A549 (cell line): ENCODE data around the gene UIMC1.

ENCODE experiments used
- CTCF ChIP-seq: fragments of >200 bp; sonication (Bioruptor Twin); formaldehyde crosslinking; IDR thresholded peaks from 3 replicates; pipeline ENCODE4 v1.5.1; 2016
- ESRRA ChIP-seq: fragments of 150-350 bp; IDR thresholded peaks from 2 replicates; pipeline ENCODE4 v1.6.1; 2014; ENCODE audit warnings: mild to moderate bottlenecking, low read length, borderline replicate concordance
- FOXS1 ChIP-seq: fragments of 250-450 bp; sonication (Bioruptor Pico); IDR thresholded peaks from 2 replicates; pipeline ENCODE4 v1.5.0; 2020; ENCODE audit warnings: mild to moderate bottlenecking, moderate library complexity
- HDAC2 ChIP-seq: fragments of 200-600 bp; sonication (generic); IDR thresholded peaks from 2 replicates; pipeline ENCODE4 v1.6.1; 2016
- HOXB13 ChIP-seq: fragments of 250-450 bp; sonication (Bioruptor Pico); IDR thresholded peaks from 2 replicates; pipeline ENCODE4 v1.5.0; 2020; ENCODE audit warnings: low read depth, mild to moderate bottlenecking, moderate library complexity
- JUN ChIP-seq, 2 experiments: fragments of >200 bp; sonication (Bioruptor Twin); formaldehyde crosslinking; IDR thresholded peaks; 2 replicates in 1 of 2; 3 replicates in 1 of 2; pipeline ENCODE4 v1.6.1; 2016 to 2017
- MAX ChIP-seq: IDR thresholded peaks from 2 replicates; pipeline ENCODE4 v1.6.1; 2012
- POLR2A ChIP-seq: IDR thresholded peaks from 2 replicates; pipeline ENCODE4 v1.6.1; 2012; ENCODE audit warnings: mild to moderate bottlenecking, low read length
- RAD21 ChIP-seq, 2 experiments: fragments of >200 bp in 1 of 2; sonication (Bioruptor Twin) in 1 of 2; formaldehyde crosslinking in 1 of 2; IDR thresholded peaks in 1 of 2; conservative IDR thresholded peaks in 1 of 2; 2 replicates in 1 of 2; 3 replicates in 1 of 2; pipeline ENCODE4 v1.6.1; 2012 to 2018; ENCODE audit warnings: inconsistent platforms in 1 of 2
- REST ChIP-seq: fragments of 200-600 bp; sonication (generic); IDR thresholded peaks from 2 replicates; pipeline ENCODE4 v1.6.1; 2016; ENCODE audit warnings: antibody characterized with exemption, mild to moderate bottlenecking, moderate library complexity
- RNF2 ChIP-seq: fragments of 200-600 bp; sonication (generic); IDR thresholded peaks from 2 replicates; pipeline ENCODE4 v1.6.1; 2016; ENCODE audit warnings: low read depth, mild to moderate bottlenecking, antibody characterized with exemption, moderate library complexity, borderline replicate concordance
- SREBF2 ChIP-seq: fragments of 450-650 bp; IDR thresholded peaks from 2 replicates; pipeline ENCODE4 v1.6.1; 2014; ENCODE audit warnings: mild to moderate bottlenecking, moderate library complexity

- TF ChIP-seq CTCF (no peak), ESRRA (no peak), MAX (no peak), RAD21 (conservative IDR thresholded peaks at IDR 0.05 in 1 of 2, IDR thresholded peaks at IDR 0.05 in 1 of 2) (no peak), JUN (IDR thresholded peaks at IDR 0.05) (no peak), FOXS1 (CRISPR knock-in tag) (no peak), RNF2 (no peak), SREBF2 (no peak), HOXB13 (CRISPR knock-in tag) (no peak), POLR2A (no peak), HDAC2 (no peak), REST (no peak)
These were observed 34.3 kb upstream of the UIMC1 start for GRCh38 chr5:177040814-177041420.
